HG02973 (cell line): ENCODE measurements around the gene PTMA.
"Not testable (repeated sequence)": the region's sequence is repeated elsewhere in the genome, so short reads cannot be mapped to it uniquely, and the experiment has no call there.

Source experiments
- ATAC-seq: cut with Tn5 transposase; IDR thresholded peaks from one replicate; pipeline ENCODE4 v1.9.1; 2021; ENCODE audit warnings: moderate library complexity; ENCODE audit not compliant: unreplicated experiment

The PTMA gene

GRCh38 chr2:231691251-231691772 lies 17.0 kb upstream of the PTMA start:
- ATAC-seq: no peak

- ATAC-seq: no peak
Measured at GRCh38 chr2:231692847-231693246, 15.5 kb upstream of the PTMA start.

GRCh38 chr2:231693956-231694355 lies 14.4 kb upstream of the PTMA start:
- no peak for ATAC-seq

GRCh38 chr2:231696004-231696367 lies 12.3 kb upstream of the PTMA start:
- no peak for ATAC-seq

- no peak for ATAC-seq
Measured at GRCh38 chr2:231699006-231699405, 9.3 kb upstream of the PTMA start.

- no peak for ATAC-seq
Measured at GRCh38 chr2:231701456-231702373, 6.6 kb upstream of the PTMA start.

GRCh38 chr2:231704017-231704416 lies 4.3 kb upstream of the PTMA start:
- no peak for ATAC-seq

- ATAC-seq: peak; percentile 37
Measured at GRCh38 chr2:231706731-231707624, 1.3 kb upstream of the PTMA start.

- no peak for ATAC-seq
Measured at GRCh38 chr2:231707625-231707926, 749 bp upstream of the PTMA start.

GRCh38 chr2:231708773-231709635 lies 679 bp downstream of the PTMA start:
- no peak for ATAC-seq

- no peak for ATAC-seq
Measured at GRCh38 chr2:231709636-231709980, 1.3 kb downstream of the PTMA start.

GRCh38 chr2:231709981-231710798 lies 1.9 kb downstream of the PTMA start:
- peak; percentile 17 for ATAC-seq

GRCh38 chr2:231710799-231711676 lies 2.7 kb downstream of the PTMA start:
- ATAC-seq: no peak

GRCh38 chr2:231711677-231712450 lies 3.5 kb downstream of the PTMA start:
- ATAC-seq: no peak

GRCh38 chr2:231712451-231713021 lies 4.2 kb downstream of the PTMA start:
- not testable (repeated sequence) for ATAC-seq

GRCh38 chr2:231713406-231713729 lies 5.0 kb downstream of the PTMA start:
- not testable (repeated sequence) for ATAC-seq

- ATAC-seq: peak; percentile 27
Measured at GRCh38 chr2:231713730-231714638, 5.7 kb downstream of the PTMA start.
